ENCODE measurements around the gene CCR9.

The CCR9 gene

GRCh38 chr3:45892161-45892560, 5.8 kb downstream of the CCR9 start:
- no peak overlapping the region for H3K4me3 ChIP-seq (ENCODE audit: control insufficient read depth, low read depth, low read length)
- DNase-seq (ENCODE audit: low read depth): no peak
- TF ChIP-seq CTCF (IDR thresholded peaks at IDR 0.05; ENCODE audit: control insufficient read depth, insufficient read depth, low read depth, low read length, missing control alignments): no peak

GRCh38 chr3:45894015-45894414, 7.7 kb downstream of the CCR9 start:
- no peak for DNase-seq (ENCODE audit: low read depth)
- H3K4me3 ChIP-seq (ENCODE audit: control insufficient read depth, low read depth, low read length): no peak overlapping the region
- TF ChIP-seq CTCF (IDR thresholded peaks at IDR 0.05; ENCODE audit: control insufficient read depth, insufficient read depth, low read depth, low read length, missing control alignments): no peak

GRCh38 chr3:45895686-45896468, 9.5 kb downstream of the CCR9 start:
- H3K4me3 ChIP-seq (ENCODE audit: control insufficient read depth, low read depth, low read length): no peak overlapping the region
- no peak for DNase-seq (ENCODE audit: low read depth)
- TF ChIP-seq CTCF (IDR thresholded peaks at IDR 0.05; ENCODE audit: control insufficient read depth, insufficient read depth, low read depth, low read length, missing control alignments): no peak

GRCh38 chr3:45896956-45897355, 10.6 kb downstream of the CCR9 start:
- no peak for DNase-seq (ENCODE audit: low read depth)
- H3K4me3 ChIP-seq (ENCODE audit: control insufficient read depth, low read depth, low read length): no peak overlapping the region
- no peak for TF ChIP-seq CTCF (IDR thresholded peaks at IDR 0.05; ENCODE audit: control insufficient read depth, insufficient read depth, low read depth, low read length, missing control alignments)

GRCh38 chr3:45904931-45905330, 18.6 kb downstream of the CCR9 start:
- no peak for DNase-seq (ENCODE audit: low read depth)
- no peak overlapping the region for H3K4me3 ChIP-seq (ENCODE audit: control insufficient read depth, low read depth, low read length)
- no peak for TF ChIP-seq CTCF (IDR thresholded peaks at IDR 0.05; ENCODE audit: control insufficient read depth, insufficient read depth, low read depth, low read length, missing control alignments)

GRCh38 chr3:45905755-45906154, 19.4 kb downstream of the CCR9 start:
- DNase-seq (ENCODE audit: low read depth): no peak
- no peak for TF ChIP-seq CTCF (IDR thresholded peaks at IDR 0.05; ENCODE audit: control insufficient read depth, insufficient read depth, low read depth, low read length, missing control alignments)
- no peak overlapping the region for H3K4me3 ChIP-seq (ENCODE audit: control insufficient read depth, low read depth, low read length)
